Fibroblast of skin of back (primary cell): ENCODE measurements around the gene MYL10.

Experiments used
- DNase-seq: peaks from one replicate; pipeline ENCODE4 v3.0.0-alpha.2; 2013

MYL10 gene

GRCh38 chr7:101595766-101596537, 33.1 kb downstream of the MYL10 start:
- no peak for DNase-seq

DNA sequence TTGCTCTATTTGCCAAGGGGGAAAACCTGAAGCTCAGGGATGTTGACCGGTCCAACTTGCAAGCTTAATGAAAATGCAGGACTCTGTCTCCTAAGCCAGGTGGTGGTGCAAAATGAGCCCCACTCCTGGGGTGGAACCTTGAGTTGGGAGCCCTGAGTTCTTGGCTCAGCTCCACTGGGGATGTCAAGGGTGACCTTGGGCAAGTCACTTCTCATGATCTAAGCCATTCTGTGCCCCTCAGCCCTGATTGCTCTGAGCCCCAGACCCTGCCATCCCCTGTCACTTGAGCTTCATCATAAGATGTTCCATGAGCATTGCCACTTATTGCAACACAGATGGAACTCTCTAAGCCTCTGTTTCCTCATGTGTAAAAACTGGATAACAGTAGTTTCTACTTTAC, 33.9 kb downstream of the MYL10 start:
- no peak for DNase-seq

GRCh38 chr7:101594790-101595189, 34.3 kb downstream of the MYL10 start:
- no peak for DNase-seq

DNA sequence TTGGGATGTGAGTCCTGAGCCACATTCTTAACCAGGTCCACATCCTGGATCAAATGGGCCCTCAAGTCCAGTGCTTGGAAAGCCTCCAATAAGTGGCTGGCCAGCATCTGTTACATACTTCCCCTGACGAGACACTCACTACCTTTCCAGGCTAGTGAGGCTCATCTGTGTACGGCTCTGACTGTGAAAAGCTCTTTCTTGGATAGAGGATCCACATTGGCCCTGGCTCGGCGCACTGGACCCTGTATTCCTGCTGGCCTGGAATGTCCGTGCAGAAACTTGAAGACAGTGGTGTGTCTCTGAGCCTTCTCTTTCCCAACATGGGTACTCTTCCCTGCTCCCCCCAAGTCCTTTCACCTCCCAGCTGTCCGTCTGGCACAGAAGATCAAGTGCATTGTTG, 35.5 kb downstream of the MYL10 start:
- no peak for DNase-seq

DNA sequence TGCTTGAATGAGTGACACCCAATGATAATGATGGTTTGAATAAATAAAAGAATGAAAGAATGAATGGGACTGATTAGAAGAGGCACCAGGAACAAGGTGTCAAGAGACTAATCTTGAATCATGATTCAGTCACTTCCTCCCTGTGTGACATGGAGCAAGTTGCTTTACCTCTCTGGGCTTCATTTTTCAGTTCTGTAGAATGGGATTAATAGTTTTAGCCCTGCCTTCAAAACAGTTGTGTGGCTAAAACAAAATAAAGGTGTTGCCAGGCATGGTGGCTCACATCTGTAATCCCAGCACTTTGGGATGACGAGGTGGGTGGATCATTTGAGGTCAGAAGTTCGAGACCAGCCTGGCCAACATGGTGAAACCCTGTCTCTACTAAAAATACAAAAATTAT, 37.6 kb downstream of the MYL10 start:
- DNase-seq: no peak

- DNase-seq: no peak
Measured at GRCh38 chr7:101590663-101591435, 38.2 kb downstream of the MYL10 start.

DNA sequence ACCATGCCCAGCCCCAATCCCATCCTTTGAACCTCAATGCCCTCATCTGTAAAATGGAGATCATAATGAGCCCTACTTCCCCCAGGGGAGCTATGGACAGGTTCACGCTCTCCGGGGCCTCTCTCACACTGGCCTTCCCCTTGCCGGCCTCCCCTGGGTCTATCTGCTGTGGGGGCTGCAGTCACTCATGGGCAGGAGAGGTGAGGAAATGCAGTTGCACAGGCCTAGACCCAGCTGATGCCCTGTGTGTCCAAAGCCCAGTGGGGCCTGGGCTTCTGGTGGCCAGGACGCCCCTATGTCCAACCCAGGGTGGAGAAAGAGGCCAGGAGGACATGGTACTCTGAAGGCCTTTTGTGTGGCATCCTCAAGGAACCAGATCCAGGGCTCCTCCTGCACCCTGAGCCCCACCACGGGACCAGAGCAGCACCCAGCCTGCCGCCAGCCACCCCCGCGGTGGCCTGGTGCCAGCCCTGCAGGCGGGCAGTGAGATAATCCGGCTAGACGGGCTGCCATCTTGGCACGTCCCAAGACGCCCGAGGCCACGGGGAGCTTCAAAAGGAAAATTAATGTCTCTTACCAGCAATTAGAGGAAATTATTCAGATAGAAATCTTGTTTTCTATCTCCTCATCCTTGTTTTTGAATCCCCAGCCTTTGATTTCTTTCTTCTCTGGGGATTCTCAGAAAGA, 39.0 kb downstream of the MYL10 start:
- DNase-seq: no peak

GRCh38 chr7:101589052-101589451, 40.0 kb downstream of the MYL10 start:
- DNase-seq: no peak

GRCh38 chr7:101588131-101588935, 40.8 kb downstream of the MYL10 start:
- DNase-seq: no peak

- DNase-seq: no peak
Measured at GRCh38 chr7:101586906-101587677, 42.0 kb downstream of the MYL10 start.

GRCh38 chr7:101586078-101586905, 42.8 kb downstream of the MYL10 start:
- DNase-seq: no peak

DNA sequence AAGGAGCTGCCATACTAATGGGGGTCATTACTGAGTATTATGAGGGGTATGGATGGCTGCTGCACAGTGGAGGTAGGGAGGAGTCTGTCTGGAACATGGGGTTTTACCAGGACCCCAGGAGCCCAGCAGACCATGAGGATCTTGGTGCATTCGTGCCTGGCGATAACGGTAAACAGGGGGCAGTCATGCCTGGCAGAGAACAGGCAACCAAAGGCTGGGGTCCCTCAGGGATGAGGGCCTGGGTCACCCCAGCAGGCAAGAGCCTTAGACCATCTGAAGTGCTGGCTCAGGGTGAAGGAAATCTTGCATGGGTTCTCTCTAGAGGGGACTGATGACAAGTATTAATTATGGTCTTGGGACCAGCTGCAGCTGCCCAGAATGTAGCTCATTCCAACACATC, 46.1 kb downstream of the MYL10 start:
- no peak for DNase-seq

GRCh38 chr7:101581891-101582290, 47.2 kb downstream of the MYL10 start:
- no peak for DNase-seq

GRCh38 chr7:101580596-101580995, 48.5 kb downstream of the MYL10 start:
- DNase-seq: no peak

DNA sequence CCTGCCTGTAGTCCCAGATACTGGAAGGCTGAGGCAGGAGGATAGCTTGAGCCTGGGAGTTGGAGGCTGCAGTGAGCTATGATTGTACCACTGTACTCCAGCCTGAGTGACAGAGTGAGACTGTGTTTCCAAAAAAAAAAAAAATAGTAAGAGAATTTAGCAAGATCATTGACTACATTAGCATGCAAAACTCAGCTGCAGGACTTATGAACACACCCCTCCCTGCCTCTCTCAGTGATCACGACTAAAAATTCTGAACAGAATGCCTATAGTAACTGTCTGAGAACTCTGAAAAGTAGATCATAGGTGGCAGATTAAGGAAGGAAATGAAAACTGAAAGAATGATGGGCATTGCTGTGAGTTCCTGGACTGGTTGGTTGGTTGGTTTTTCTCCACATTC, 50.5 kb downstream of the MYL10 start:
- no peak for DNase-seq

GRCh38 chr7:101576998-101577397, 52.1 kb downstream of the MYL10 start:
- DNase-seq: no peak

- DNase-seq: no peak
Measured at GRCh38 chr7:101575721-101576120, 53.4 kb downstream of the MYL10 start.

- DNase-seq: no peak
Measured at GRCh38 chr7:101575168-101575567, 53.9 kb downstream of the MYL10 start.

DNA sequence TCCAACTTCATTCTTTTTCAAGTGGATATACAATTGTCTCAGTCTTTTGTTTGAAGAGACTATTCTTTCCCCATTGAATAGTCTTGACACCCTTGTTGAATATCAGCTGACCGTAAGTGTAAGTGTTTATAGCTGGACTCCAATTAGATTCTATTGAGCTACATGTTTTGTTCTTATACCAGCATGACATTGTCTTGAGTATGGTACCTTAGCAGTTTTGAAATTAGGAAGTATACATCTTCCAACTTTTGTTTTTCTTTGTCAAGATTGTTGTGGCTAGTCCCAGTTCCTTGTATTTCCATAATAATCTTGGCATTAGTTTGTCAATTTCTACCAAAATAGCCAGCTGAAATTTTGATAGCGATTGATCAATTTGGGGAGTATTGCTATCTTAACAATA, 56.9 kb downstream of the MYL10 start:
- no peak for DNase-seq

- no peak for DNase-seq
Measured at GRCh38 chr7:101567230-101567629, 61.9 kb downstream of the MYL10 start.
